Cardiac muscle cell (in vitro differentiated cells and primary cell): ENCODE measurements around the gene RIMS4. TPM values are rescaled to one million over a fixed set of nuclear protein-coding genes. Genes with fewer than 3 reads are reported as not detected.

Source experiments
- DNase-seq, 2 donors: peaks; one replicate each; pipeline versions ENCODE4 v3.0.0 to v3.0.0-alpha.2; 2010 to 2017; ENCODE audit warnings: low read depth in 1 of 2, low spot score in 1 of 2
- H3K27ac ChIP-seq: fragments of 200-600 bp; sonication (generic); 2 replicates; pipeline ENCODE4 v1.5.1; 2016
- H3K27me3 ChIP-seq: fragments of 200-600 bp; sonication (generic); 2 replicates; pipeline ENCODE4 v1.6.0; 2016; ENCODE audit warnings: control low read depth
- H3K36me3 ChIP-seq: fragments of 200-600 bp; sonication (generic); 2 replicates; pipeline ENCODE4 v1.5.1; 2016; ENCODE audit warnings: control low read depth
- H3K4me1 ChIP-seq: fragments of 200-600 bp; sonication (generic); 2 replicates; pipeline ENCODE4 v1.8.1; 2017; ENCODE audit warnings: low read depth, mild to moderate bottlenecking, mixed run types
- H3K4me3 ChIP-seq: fragments of 200-600 bp; sonication (generic); 2 replicates; pipeline ENCODE4 v1.5.1; 2016; ENCODE audit warnings: mild to moderate bottlenecking
- H3K9me3 ChIP-seq: fragments of 200-600 bp; sonication (generic); 2 replicates; pipeline ENCODE4 v1.5.1; 2017; ENCODE audit warnings: low read depth, mild to moderate bottlenecking, control low read depth
- polyA plus RNA-seq: library from polyadenylated mRNA; unstranded; fragments of >200 nt; fragmentation: Nextera tagmentation; extraction: Ambion mirVana; gene quantifications from 2 replicates; pipeline ENCODE4 v1.2.1, GENCODE V29; 2016
- total RNA-seq: library from RNA; depleted of rRNA; stranded (reverse); fragments of >200 nt; gene quantifications from 2 replicates; pipeline ENCODE4 v1.2.3, GENCODE V29; 2016
- TF ChIP-seq, protein P1 (sequence below): IDR thresholded peaks from 2 replicates; pipeline ENCODE4 v1.5.1; 2012; ENCODE audit warnings: low read depth, mild to moderate bottlenecking, low read length

Gene RIMS4
- total and polyA plus RNA-seq, 2 experiments from 2014 or later: 3.6 to 4.3 TPM

DNA sequence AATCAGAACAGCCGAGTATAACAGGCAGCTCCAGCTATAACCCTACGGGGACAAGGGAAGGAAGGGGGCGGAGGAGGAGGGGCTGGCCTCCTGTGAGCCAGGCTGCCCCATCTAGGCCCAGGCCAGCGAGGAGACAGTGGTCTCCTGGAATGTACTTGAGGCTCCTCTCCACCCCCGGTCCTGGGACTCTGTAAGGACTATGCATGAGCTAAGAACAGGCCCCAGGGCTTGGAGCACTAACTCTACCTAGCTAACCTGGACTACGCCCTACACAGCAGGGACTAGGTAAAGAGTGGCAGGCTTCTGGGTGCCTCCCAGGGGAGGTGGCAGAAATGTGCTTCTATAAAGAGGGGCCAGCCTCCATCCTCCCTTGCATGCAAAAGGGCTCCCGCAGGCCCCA is 55.8 kb downstream of the RIMS4 start:
- H3K4me1 ChIP-seq: no peaks in the 10 kb centered on the region
- DNase-seq: no peak
- no peaks in the 10 kb centered on the region for H3K27me3 ChIP-seq
- H3K36me3 ChIP-seq: no peaks in the 10 kb centered on the region
- no peaks in the 10 kb centered on the region for H3K9me3 ChIP-seq
- H3K4me3 ChIP-seq: no peak overlapping the region
- no peak overlapping the region for H3K27ac ChIP-seq
- TF ChIP-seq, protein P1, sequence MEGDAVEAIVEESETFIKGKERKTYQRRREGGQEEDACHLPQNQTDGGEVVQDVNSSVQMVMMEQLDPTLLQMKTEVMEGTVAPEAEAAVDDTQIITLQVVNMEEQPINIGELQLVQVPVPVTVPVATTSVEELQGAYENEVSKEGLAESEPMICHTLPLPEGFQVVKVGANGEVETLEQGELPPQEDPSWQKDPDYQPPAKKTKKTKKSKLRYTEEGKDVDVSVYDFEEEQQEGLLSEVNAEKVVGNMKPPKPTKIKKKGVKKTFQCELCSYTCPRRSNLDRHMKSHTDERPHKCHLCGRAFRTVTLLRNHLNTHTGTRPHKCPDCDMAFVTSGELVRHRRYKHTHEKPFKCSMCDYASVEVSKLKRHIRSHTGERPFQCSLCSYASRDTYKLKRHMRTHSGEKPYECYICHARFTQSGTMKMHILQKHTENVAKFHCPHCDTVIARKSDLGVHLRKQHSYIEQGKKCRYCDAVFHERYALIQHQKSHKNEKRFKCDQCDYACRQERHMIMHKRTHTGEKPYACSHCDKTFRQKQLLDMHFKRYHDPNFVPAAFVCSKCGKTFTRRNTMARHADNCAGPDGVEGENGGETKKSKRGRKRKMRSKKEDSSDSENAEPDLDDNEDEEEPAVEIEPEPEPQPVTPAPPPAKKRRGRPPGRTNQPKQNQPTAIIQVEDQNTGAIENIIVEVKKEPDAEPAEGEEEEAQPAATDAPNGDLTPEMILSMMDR: no peak

GRCh38 chr20:44752099-44752931 is 58.0 kb downstream of the RIMS4 start:
- Histone ChIP-seq H3K36me3 (no peaks in the 10 kb centered on the region), H3K27me3 (peaks cover under 1% of the 10 kb centered on the region), H3K4me3 (no peak overlapping the region), H3K4me1 (no peaks in the 10 kb centered on the region), H3K27ac (no peak overlapping the region), H3K9me3 (no peaks in the 10 kb centered on the region)
- TF ChIP-seq, protein P1: no peak
- DNase-seq: no peak

- no peak for DNase-seq
- H3K4me3 ChIP-seq: no peak overlapping the region
- no peaks in the 10 kb centered on the region for H3K36me3 ChIP-seq
- peaks cover 22% of the 10 kb centered on the region for H3K27me3 ChIP-seq
- H3K4me1 ChIP-seq: no peaks in the 10 kb centered on the region
- TF ChIP-seq, protein P1: peak; percentile 17
- H3K9me3 ChIP-seq: no peaks in the 10 kb centered on the region
- H3K27ac ChIP-seq: no peak overlapping the region
Observed at GRCh38 chr20:44750081-44750805, 60.1 kb downstream of the RIMS4 start.

DNA sequence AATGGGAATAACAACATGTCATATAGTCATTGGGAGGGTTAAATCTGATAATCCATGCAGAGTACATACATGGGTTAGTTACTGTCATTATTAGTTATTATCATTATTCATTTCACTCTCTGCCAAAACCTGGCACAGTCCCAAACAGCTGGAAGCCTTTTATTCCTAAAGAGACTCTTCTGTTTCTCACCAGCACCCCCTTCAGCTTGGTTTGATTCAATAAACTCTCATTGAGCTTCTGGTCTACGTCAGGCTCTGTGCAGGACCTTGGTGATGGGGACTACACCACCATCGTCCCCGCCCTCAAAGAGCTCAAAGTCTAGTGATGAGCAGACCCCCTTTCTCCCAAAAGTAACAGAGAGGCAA is 62.4 kb downstream of the RIMS4 start:
- Histone ChIP-seq H3K9me3 (no peaks in the 10 kb centered on the region), H3K4me1 (no peaks in the 10 kb centered on the region), H3K27me3 (peaks cover 33% of the 10 kb centered on the region), H3K27ac (no peak overlapping the region), H3K36me3 (no peaks in the 10 kb centered on the region), H3K4me3 (no peak overlapping the region)
- TF ChIP-seq, protein P1: no peak
- no peak for DNase-seq

- Histone ChIP-seq H3K9me3 (no peaks in the 10 kb centered on the region), H3K4me1 (peaks cover 4% of the 10 kb centered on the region), H3K27me3 (peaks cover 33% of the 10 kb centered on the region), H3K4me3 (no peak overlapping the region), H3K27ac (no peak overlapping the region), H3K36me3 (no peaks in the 10 kb centered on the region)
- peak; percentile 84 to 85 for DNase-seq
- TF ChIP-seq, protein P1: peak; percentile 81
Observed at GRCh38 chr20:44747166-44748004, 63.0 kb downstream of the RIMS4 start.
